HUES6 (cell line): ENCODE measurements around the gene LGR5.

ENCODE experiments used
- H3K27ac ChIP-seq: 2 replicates; pipeline ENCODE4 v1.7.0; 2013; ENCODE audit warnings: low read depth, mild to moderate bottlenecking, low read length, inconsistent platforms
- H3K27me3 ChIP-seq: 2 replicates; pipeline ENCODE4 v1.6.1; 2013; ENCODE audit warnings: low read length; ENCODE audit not compliant: control insufficient read depth, insufficient read depth
- H3K36me3 ChIP-seq: 2 replicates; pipeline ENCODE4 v1.6.1; 2013; ENCODE audit warnings: low read length; ENCODE audit not compliant: control insufficient read depth, insufficient read depth
- H3K4me1 ChIP-seq: 2 replicates; pipeline ENCODE4 v1.6.1; 2013; ENCODE audit warnings: low read length; ENCODE audit not compliant: control insufficient read depth, insufficient read depth
- H3K4me3 ChIP-seq: 2 replicates; pipeline ENCODE4 v1.5.1; 2013; ENCODE audit warnings: low read depth, low read length
- H3K9ac ChIP-seq: one replicate; pipeline ENCODE4 v1.6.1; 2013; ENCODE audit warnings: mild to moderate bottlenecking, low read length
- H3K9me3 ChIP-seq: 2 replicates; pipeline ENCODE4 v1.6.1; 2013; ENCODE audit warnings: low read depth, low read length; ENCODE audit not compliant: control insufficient read depth, insufficient read depth

The LGR5 gene

GRCh38 chr12:71439362-71439612 lies 311 bp upstream of the LGR5 start:
- H3K9ac ChIP-seq = peak overlapping the region; percentile 74
- H3K27me3 ChIP-seq = peaks cover 64% of the 10 kb centered on the region
- 0 out of 2 replicates have a peak, but pooled peaks cover 10% of the 10 kb centered on the region for H3K4me1 ChIP-seq
- H3K36me3 ChIP-seq = no peaks in the 10 kb centered on the region
- peaks cover 19% of the 10 kb centered on the region for H3K9me3 ChIP-seq
- no peak overlapping the region for H3K27ac ChIP-seq
- H3K4me3 ChIP-seq = peak overlapping the region; percentile 65

GRCh38 chr12:71440345-71440762 lies 756 bp downstream of the LGR5 start:
- Histone ChIP-seq H3K27ac (no peak overlapping the region; the same call in 1 of the 2 replicates), H3K9me3 (peaks cover 19% of the 10 kb centered on the region), H3K9ac (peak overlapping the region; percentile 74), H3K27me3 (peaks cover 64% of the 10 kb centered on the region), H3K4me1 (0 out of 2 replicates have a peak, but pooled peaks cover 10% of the 10 kb centered on the region), H3K4me3 (peak overlapping the region; percentile 65), H3K36me3 (no peaks in the 10 kb centered on the region)

GRCh38 chr12:71440763-71441748 lies 1.5 kb downstream of the LGR5 start:
- Histone ChIP-seq H3K4me1 (0 out of 2 replicates have a peak, but pooled peaks cover 10% of the 10 kb centered on the region), H3K4me3 (peak overlapping the region; percentile 65), H3K9me3 (peaks cover 12% of the 10 kb centered on the region), H3K27me3 (peaks cover 64% of the 10 kb centered on the region), H3K27ac (no peak overlapping the region), H3K36me3 (no peaks in the 10 kb centered on the region), H3K9ac (peak overlapping the region; percentile 74)

GRCh38 chr12:71441836-71442566 lies 2.4 kb downstream of the LGR5 start:
- Histone ChIP-seq H3K9me3 (peaks cover 3% of the 10 kb centered on the region; the same call in 1 of the 2 replicates), H3K27me3 (peaks cover 63% of the 10 kb centered on the region), H3K27ac (no peak overlapping the region), H3K4me1 (0 out of 2 replicates have a peak, but pooled peaks cover 10% of the 10 kb centered on the region), H3K36me3 (no peaks in the 10 kb centered on the region), H3K4me3 (peak overlapping the region; percentile 65; the same call in 1 of the 2 replicates), H3K9ac (no peak overlapping the region)

DNA sequence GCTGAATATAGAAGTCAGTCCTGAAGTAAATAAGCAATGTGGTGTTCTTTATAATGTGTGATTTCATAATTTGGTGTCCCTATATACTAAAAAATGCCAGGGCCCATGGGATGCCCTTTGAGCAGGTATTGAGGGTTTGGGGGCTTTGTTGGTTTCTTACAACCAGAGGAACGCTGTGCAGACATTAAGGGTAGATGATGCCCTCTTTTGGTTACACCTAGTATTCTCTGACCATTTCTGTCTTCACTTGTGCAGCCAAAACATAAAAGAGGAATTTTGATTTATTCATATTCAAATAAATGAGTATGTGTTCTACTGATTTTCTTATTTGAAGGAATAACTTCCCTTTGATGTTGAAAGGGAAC lies 3.0 kb downstream of the LGR5 start:
- Histone ChIP-seq H3K27ac (no peak overlapping the region), H3K27me3 (peaks cover 59% of the 10 kb centered on the region), H3K9ac (no peak overlapping the region), H3K4me1 (0 out of 2 replicates have a peak, but pooled peaks cover 10% of the 10 kb centered on the region), H3K36me3 (no peaks in the 10 kb centered on the region), H3K4me3 (no peak overlapping the region; the same call in 1 of the 2 replicates), H3K9me3 (no peaks in the 10 kb centered on the region)

GRCh38 chr12:71445071-71445470 lies 5.5 kb downstream of the LGR5 start:
- peaks cover 34% of the 10 kb centered on the region for H3K27me3 ChIP-seq

GRCh38 chr12:71447691-71448132 lies 8.1 kb downstream of the LGR5 start:
- Histone ChIP-seq H3K36me3 (no peaks in the 10 kb centered on the region), H3K27me3 (peaks cover 8% of the 10 kb centered on the region), H3K27ac (no peak overlapping the region), H3K9me3 (no peaks in the 10 kb centered on the region), H3K4me3 (no peak overlapping the region), H3K4me1 (peaks cover 7% of the 10 kb centered on the region; the same call in 1 of the 2 replicates), H3K9ac (no peak overlapping the region)

More at GRCh38 chr12:71445071-71445470, 5.5 kb downstream of the LGR5 start:
- Histone ChIP-seq H3K4me1 (0 out of 2 replicates have a peak, but pooled peaks cover 10% of the 10 kb centered on the region), H3K9ac (no peak overlapping the region), H3K36me3 (no peaks in the 10 kb centered on the region), H3K9me3 (no peaks in the 10 kb centered on the region), H3K27ac (no peak overlapping the region), H3K4me3 (no peak overlapping the region)

DNA sequence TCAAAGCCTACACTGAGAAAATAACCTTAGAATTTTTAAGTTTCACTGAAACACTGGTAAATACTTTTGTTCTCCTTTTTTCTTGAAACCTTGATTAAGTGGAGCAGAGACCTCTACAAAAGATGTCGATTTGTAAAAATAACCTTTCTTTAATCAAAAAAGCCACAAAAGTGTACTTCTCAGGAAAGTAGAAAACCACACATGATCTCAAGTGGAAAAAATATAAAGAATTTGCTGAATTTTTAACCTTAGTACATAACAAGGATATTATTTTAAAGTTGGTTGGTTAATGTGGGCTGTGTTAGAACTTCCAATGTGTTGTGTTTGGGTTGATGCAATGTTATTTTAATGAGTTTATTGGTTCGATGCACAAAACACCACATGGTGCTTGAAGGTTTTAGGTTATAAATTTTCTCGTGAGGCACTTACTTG lies 8.6 kb downstream of the LGR5 start:
- Histone ChIP-seq H3K9me3 (no peaks in the 10 kb centered on the region), H3K36me3 (no peaks in the 10 kb centered on the region), H3K4me3 (no peak overlapping the region), H3K27me3 (peaks cover 3% of the 10 kb centered on the region), H3K9ac (no peak overlapping the region), H3K4me1 (peaks cover 7% of the 10 kb centered on the region; the same call in 1 of the 2 replicates), H3K27ac (no peak overlapping the region)

DNA sequence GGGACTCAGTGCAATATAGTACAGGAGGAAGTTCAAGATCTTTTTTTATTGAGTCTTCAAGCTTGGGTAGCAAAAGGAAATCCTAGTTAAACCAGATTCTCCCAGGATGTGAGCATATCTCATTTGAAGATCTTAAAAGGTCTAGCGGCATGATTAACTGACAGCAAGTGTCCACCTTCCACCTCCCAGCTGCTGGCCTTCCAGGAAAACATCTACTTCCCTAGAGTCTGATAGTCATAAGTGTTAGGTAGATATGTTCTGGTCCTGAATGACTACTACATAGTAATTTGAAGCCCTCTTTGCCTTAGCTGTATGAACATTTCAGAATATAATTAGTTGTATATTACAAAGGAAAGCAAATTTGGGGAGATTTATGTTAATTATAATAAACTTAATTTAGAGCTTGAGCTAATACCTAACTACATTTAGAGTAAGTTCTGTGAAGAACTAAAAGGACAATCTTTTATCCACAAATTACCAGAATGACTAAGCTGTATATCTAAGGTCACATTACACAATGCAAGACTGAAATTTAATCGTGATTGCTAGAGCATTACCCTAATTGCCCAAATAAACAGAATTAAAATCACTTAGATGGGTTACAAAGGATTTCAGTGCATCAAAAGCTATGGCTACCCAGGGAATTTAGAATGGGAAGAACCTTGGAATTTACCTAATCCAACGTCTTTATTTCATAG lies 9.9 kb downstream of the LGR5 start:
- Histone ChIP-seq H3K9me3 (no peaks in the 10 kb centered on the region), H3K4me3 (no peak overlapping the region), H3K36me3 (no peaks in the 10 kb centered on the region), H3K27ac (no peak overlapping the region), H3K4me1 (peaks cover 7% of the 10 kb centered on the region; the same call in 1 of the 2 replicates), H3K9ac (no peak overlapping the region), H3K27me3 (no peaks in the 10 kb centered on the region)

- no peaks in the 10 kb centered on the region for H3K27me3 ChIP-seq
- H3K9ac ChIP-seq = no peak overlapping the region
- H3K27ac ChIP-seq = no peak overlapping the region
- H3K4me3 ChIP-seq = no peak overlapping the region
- no peaks in the 10 kb centered on the region for H3K36me3 ChIP-seq
- H3K4me1 ChIP-seq = peaks cover 20% of the 10 kb centered on the region
- H3K9me3 ChIP-seq = no peaks in the 10 kb centered on the region
These were observed 12.4 kb downstream of the LGR5 start for GRCh38 chr12:71452006-71452405.
